Kidney tubule cell (primary cell): ENCODE results near the gene P2RX4.
A peak's percentile ranks its signal among the peaks of the same experiment; 100 is the strongest.
"Not testable (repeated sequence)": the region's sequence is repeated elsewhere in the genome, so short reads cannot be mapped to it uniquely, and the experiment has no call there.

Experiments
- DNase-seq: peaks from one replicate; pipeline ENCODE4 v3.0.0-alpha.2; 2018; ENCODE audit warnings: low spot score

P2RX4 gene

GRCh38 chr12:121188227-121188626 is 21.7 kb upstream of the P2RX4 start:
- DNase-seq = no peak

- peak; percentile 80 for DNase-seq
These were observed 20.8 kb upstream of the P2RX4 start for GRCh38 chr12:121189131-121189530.

GRCh38 chr12:121189619-121190155 is 20.2 kb upstream of the P2RX4 start:
- no peak for DNase-seq

GRCh38 chr12:121190523-121191031 is 19.4 kb upstream of the P2RX4 start:
- DNase-seq = peak; percentile 98

- peak; percentile 16 for DNase-seq
These were observed 18.8 kb upstream of the P2RX4 start for GRCh38 chr12:121191151-121191550.

DNA sequence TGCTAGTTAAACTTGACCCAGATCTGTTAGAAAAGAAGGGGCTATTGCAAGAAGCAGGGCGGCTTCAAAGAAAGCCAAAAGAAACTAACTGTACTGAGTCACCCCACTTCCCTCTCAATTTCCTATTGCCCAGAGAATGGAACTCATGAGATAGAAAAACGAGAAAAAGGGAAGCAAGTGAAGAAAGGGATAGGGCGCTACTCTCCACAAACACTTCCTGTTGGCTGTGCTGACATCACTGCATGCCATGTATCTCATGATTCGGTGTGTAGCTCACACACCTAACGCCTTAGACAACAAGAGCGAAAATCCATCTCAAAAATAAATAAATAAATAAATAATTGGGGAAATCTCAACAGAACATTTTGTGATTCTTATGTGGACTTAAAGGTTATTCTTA is 13.0 kb upstream of the P2RX4 start:
- DNase-seq = peak; percentile 22

GRCh38 chr12:121198949-121199348 is 11.0 kb upstream of the P2RX4 start:
- DNase-seq = no peak

- not testable (repeated sequence) for DNase-seq
These were observed 8.8 kb upstream of the P2RX4 start for GRCh38 chr12:121201140-121201539.

DNA sequence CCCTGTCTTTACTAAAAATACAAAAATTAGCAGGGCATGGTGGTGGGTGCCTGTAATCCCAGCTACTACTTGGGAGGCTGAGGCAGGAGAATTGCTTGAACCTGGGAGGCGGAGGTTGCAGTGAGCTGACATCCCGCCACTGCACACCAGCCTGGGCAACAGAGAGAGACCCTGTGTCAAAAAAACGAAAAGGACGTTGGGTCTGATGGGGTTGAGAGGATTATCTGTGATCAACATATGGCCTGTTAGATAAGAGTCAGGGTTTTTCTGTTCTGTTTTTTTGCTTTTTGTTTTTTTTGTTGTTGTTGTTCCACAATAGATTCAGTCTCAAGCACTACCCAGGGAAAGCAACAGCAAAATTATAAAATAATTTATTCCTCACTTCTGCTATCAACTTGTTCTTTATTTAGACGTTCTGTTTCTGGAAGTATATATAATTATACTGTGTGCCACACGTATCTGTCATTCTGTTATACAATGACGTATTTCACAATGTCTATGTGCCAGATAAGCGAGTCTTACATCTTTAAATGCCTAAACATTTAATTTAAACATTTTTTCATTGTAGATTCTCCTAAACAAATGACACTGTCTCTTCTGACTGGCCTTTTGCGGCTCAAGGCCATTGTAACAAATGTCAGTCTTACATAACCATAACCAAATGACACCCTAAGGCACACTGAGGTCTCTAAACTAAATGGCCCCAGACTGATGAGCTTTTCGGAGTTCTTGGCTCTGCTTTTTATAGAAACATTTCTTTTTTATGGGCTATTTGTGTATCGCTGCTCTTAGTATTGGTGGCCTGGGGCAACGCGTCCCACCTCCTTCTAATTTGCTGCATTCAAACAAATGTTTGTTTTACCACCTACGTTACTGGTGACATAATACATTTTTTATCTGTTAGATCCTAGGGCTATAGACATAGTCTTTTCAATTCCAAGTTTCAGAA is 7.2 kb upstream of the P2RX4 start:
- no peak for DNase-seq

- no peak for DNase-seq
These were observed 6.4 kb upstream of the P2RX4 start for GRCh38 chr12:121203482-121203881.

GRCh38 chr12:121205491-121205890 is 4.4 kb upstream of the P2RX4 start:
- no peak for DNase-seq

DNA sequence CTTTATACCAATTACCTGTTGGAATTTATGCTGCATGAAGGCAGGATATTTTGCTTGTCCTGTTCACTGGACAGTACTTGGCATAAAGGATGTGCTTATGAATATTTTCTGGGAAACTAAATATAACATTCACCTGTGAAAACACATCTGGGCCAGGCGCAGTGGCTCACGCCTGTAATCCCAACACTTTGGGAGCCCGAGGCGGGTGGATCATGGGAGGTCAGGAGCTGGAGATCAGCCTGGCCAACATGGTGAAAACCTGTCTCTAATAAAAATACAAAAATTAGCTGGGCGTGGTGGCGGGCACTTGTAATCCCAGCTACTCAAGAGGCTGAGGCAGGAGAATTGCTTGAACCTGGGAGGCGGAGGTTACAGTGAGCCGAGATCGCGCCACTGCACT is 1.4 kb upstream of the P2RX4 start:
- DNase-seq = not testable (repeated sequence)

GRCh38 chr12:121209221-121209620 is 708 bp upstream of the P2RX4 start:
- DNase-seq = no peak

- DNase-seq = no peak
These were observed 2.9 kb downstream of the P2RX4 start for GRCh38 chr12:121212875-121213274.

DNA sequence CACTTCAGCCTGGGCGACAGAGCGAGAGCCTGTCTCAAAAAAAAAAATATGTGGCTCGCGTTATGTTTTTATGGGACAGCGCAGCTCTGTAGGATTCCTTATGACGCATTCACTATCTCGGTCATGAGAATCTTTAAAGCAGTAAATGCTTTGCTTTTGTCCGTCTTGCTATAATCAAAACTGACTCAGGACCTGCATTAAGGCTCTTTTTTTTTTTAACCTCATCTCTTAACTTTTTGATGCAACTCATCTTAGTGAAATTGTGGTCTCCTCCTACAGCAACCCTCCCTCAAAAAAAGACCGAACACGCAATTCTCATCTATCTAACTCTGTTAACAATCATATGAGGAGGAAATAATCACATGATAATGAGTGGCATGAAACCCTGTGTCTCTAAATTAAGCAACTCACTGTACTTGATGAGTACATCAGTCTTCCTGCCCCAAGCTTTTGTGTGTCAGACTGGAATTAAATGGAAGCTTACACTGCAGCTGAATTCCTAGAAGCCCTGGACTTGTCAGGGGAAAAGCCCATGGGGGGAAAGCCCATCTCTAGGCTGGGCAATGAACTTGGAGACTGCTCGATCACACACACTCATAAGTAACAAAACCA is 4.3 kb downstream of the P2RX4 start:
- peak; percentile 80 for DNase-seq

DNA sequence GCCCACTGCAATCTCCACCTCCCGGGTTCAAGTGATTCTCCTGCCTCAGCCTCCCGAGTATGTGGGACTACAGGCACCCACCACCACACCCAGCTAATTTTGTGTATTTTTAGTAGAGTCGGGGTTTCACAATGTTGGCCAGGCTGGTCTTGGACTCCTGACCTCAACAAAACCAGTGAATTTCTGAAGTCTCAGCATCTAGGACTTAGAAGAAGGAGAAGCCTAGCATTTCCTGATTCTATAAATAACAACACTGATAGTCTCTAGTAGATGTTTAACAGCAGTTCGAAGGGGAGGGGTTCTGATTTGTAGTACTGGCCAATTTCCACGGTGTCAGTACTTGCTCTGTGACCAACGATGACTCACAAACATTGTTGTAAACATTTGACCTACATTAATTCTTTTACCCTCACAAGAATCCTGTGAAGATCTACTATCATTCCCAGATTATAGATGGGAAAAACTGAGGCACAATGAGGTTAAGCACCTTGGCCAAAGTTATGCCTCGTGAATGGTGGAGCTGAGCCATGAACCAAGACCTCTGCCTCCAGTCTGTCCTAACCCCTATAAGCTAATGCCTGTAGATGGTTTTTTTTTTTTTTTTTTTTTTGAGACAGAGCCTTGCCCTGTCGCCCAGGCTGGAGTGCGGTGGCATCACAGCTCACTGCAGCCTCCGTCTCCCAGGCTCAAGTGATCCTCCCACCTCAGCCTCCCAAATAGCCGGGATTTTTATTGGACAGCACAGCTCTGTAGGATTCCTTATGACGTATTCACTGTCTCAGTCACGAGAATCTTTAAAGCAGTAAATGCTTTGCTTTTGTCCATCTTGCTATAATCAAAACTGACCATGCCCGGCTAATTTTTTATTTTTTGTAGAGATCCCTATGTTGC is 5.2 kb downstream of the P2RX4 start:
- peak; percentile 95 for DNase-seq

DNA sequence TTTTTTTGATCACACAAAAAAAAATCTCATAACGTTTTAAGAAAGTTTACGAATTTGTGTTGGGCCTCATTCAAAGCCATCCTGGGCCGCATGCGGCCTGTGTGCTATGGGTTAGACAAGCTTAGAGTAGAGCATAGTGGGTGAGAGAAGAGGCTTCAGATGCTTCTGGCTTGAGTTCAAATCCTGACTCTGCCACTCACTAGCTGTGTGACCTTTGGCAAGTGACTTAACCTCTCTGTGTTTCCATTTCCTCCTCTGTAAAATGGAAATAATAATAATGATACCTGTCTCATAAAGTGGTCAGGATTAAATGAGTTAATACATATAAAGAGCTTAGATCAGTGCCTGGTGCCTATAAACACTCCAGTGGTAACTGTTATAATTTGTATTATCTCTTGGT is 6.2 kb downstream of the P2RX4 start:
- DNase-seq = no peak

DNA sequence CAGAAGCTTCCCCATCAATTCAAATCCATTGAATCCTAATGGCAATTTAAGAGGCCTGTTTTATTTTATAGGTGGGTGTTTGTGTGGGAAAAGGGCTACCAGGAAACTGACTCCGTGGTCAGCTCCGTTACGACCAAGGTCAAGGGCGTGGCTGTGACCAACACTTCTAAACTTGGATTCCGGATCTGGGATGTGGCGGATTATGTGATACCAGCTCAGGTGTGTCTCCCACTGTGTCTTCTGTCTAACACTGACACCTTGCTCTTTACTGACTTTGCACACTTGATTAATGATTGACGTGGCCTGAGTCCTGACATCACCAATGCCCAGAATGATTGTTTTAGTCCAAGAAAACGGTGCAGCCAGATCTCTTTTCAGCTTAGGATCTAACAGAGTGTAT is 7.1 kb downstream of the P2RX4 start:
- DNase-seq = peak; percentile 64

- peak; percentile 47 for DNase-seq
These were observed 7.8 kb downstream of the P2RX4 start for GRCh38 chr12:121217761-121218160.

- DNase-seq = no peak
These were observed 8.8 kb downstream of the P2RX4 start for GRCh38 chr12:121218588-121219352.

DNA sequence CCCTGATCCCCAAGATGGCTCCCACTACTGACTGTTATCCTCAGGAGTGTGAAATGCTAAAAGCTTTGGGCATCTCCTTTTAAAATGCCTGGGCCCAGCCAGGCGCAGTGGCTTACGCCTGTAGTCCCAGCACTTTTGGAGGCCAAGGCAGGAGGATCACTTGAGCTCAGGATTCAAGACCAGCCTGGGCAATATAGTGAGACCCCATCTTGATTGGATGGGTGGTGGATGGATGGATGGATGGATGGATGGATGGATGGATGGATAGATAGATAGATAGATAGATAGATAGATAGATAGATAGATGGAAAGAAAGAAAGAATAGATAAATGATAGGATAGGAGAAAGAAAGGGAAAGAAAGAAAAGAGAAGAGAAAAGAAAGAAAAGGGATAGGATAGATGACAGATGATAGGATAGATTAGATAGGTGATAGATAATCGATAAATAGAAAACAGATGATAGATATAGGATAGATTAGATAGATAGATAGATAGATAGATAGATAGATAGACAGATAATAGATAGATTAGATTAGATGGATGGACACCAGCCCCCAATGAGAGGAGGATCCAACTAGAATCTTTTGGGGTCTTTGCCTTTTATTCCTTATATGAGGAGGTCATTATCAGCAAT is 9.5 kb downstream of the P2RX4 start:
- DNase-seq = no peak
